IPS DF 4.7 (cell line): ENCODE data around the gene FOXP1.
A peak's percentile ranks its signal among the peaks of the same experiment; 100 is the strongest.
"Not testable (repeated sequence)": the region's sequence is repeated elsewhere in the genome, so short reads cannot be mapped to it uniquely, and the experiment has no call there.

Experiments
- DNase-seq: peaks from one replicate; pipeline ENCODE4 v3.0.0-alpha.2; 2013; ENCODE audit warnings: low spot score; ENCODE audit errors: extremely low read depth

Gene FOXP1

DNA sequence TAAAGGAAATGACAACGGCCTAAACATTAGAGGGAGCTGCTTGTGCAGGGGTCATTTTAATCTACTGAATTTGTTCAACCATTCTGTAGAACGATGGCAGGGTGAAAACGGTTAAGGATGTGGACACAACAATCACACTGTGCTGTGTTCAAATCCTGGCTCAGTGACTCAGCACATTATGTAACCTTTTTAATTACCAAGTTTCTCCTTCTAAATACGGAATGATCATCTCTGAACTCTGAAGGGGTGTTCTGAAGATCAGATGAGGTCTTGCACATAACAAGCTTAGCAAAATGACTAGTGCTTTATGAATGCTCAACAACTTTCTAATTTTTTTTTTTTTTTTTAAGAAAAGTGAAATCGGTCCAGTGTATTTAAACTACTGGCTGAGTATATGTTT is 592.8 kb downstream of the FOXP1 start:
- DNase-seq = no peak

DNA sequence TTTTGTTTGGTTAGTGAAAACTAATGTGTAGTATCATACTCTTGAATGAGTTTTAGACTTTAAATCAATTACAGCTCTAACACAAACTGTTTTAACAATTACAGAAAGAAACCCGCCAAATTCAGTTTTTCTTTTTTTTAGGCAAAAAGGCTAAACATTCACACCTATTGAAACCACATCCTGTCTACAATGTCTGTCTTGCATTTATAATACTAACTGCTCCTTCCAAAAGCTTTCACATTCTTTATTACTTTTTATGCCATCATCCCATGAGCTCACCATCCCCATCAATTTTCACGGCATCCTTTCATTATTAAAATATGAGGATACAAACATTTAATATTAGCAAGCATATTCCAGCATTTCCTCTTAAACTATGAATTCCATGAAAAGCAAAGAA is 593.3 kb downstream of the FOXP1 start:
- DNase-seq = no peak

DNA sequence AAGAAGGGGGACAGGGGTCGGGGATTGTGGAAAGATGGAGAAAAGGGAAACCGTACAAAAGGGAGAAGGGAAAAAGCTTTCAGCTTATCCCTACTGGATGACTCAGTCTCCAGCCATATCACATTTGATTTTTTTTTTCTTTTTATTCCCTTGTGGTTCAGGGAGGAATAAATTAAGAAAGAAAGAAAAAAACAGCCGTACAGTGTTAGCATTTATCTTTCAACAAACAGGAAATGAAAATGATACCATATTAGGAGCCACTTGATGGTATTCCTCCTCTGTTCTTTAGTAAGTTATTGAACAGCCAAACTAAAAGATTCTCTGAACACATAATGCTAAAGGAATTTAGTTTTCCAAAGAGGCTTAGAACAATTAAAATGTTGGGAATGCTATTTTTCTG is 594.4 kb downstream of the FOXP1 start:
- DNase-seq = no peak

DNA sequence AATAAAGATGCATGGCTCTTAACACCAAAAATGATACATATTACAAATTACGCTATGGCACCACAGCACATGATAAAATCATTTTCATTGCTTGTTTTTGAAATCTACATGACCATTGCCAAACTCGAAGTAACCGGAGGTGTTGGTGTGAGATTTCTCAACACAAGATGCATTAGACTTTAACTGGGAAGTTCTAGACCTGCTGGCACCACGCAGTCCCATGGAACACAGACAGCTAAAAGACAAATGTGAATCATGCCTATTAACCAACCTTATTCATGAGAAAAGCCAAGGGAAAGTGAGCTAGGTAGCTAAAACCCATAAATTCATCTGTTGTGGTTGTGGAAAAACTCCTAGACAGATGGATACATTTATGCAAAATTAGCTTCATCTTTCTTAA is 595.4 kb downstream of the FOXP1 start:
- no peak for DNase-seq

GRCh38 chr3:70985572-70985971 is 598.0 kb downstream of the FOXP1 start:
- no peak for DNase-seq

DNA sequence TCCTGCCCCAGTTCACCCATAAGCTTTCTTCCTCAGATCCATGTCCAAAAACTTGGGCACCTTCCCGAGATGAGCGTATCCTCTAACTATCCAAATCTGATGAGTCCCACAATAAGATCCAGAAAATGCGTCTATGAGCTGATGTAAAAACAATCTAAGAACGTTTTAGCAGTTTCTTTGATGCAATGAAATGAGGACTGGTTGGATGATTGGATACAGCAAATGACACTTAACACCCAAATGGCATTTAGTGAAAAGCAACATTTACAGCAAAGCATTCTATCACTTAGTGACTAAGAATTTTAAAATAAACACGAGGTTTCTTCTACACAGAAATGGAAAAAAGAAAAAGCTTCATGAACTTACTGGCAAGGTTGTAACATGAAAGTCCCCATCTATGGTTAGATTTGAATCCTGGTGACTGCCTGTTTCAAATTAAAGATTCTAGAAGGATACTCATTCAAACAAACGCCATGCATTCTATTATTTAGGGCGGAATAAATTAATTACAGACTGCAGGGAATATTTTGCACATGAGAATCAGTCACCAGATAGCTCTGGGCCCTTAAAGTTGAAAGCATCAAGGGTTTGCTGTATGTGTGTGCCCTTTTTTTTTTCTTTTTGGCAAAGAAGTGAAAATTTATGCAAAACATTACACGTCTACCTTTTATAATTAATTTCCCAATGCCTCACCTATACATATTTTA is 598.6 kb downstream of the FOXP1 start:
- DNase-seq = no peak

- peak; percentile 11 for DNase-seq
These were observed 600.8 kb downstream of the FOXP1 start for GRCh38 chr3:70982700-70983140.

DNA sequence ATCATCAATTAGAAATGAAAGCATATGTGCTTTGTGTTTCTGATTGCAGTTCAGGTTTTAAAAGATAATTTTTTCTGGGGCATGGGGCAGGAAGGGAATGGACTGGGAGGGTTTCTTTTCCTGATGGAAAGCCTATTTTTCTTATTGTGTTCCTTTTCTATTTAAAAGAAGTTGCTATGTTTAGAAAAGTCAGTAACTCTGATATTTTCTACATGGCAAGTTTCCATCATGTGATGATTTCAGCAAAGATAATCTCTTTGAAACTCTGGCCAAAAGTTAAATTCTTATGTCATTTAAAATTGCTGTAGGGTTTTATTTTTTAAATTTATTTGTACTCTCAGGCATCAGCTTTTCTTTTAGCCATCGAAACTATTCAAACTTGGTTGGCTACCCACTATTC is 601.2 kb downstream of the FOXP1 start:
- DNase-seq = no peak

GRCh38 chr3:70981231-70981880 is 602.2 kb downstream of the FOXP1 start:
- no peak for DNase-seq

GRCh38 chr3:70980646-70981170 is 602.8 kb downstream of the FOXP1 start:
- DNase-seq = no peak

DNA sequence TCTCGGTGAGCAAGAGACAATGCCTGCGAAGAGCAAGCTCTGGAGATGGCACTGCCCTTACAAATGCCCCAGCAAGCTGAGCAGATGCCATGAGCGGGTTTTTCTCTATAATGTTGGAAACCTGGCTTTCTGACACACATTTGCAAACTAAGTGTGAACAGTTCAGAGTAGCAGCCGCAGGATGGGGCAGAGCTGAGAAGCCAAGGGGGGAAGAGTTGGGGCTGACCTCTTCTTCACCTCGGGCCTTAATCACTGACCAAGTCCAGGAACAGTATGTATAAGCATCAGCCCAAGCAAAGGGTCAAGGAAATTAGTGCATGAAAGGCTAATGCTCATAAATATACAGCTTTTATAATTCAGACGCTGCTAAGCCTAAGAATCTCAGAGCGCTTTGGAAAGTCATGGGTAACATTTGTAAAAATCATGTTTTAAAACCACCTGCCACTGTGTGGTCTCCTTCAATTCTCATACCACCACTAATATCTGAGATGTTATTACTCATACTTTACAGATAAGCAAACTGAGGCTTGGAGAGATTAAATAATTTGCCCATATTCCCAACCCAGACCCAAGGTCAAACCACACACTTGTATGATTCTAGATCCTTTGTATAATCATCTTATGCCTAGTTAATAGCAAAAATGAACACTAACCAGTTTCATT is 603.4 kb downstream of the FOXP1 start:
- no peak for DNase-seq

DNA sequence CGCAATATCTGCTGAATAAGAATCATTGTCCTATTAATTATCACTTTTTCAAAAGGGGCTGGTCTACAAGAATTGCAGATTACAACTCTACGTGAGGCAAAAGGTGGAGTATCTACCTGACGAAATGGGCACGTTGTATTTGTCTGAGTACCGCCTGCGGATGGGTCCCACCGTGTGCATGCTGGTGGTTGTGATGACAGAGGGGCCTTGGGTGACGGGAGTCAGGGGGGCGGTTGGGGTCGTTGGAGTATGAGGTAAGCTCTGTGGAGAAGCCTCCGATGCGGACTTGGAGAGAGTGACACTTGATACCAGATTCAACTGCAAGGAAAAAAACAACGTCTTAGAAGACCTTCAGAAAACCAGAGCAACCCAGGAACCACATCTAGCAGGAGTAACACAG is 605.8 kb downstream of the FOXP1 start:
- DNase-seq = no peak

DNA sequence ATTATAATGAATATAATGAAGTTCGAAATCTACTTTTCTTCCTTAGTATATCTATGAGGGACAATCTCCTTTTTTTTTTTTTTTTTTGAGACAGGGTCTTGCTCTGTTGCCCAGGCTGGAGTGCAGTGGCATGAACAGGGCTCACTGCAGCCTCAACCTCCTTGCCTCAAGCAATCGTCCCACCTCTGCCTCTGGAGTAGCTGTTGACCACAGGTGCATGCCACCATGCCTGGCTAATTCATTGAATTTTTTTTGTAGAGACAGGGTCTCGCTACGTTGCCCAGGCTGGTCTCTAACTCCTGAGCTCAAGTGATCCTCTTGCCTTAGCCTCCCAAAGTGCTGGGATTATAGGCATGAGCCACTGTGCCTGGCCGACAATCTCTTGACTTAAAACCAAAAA is 607.5 kb downstream of the FOXP1 start:
- DNase-seq = not testable (repeated sequence)

GRCh38 chr3:70974747-70975146 is 608.8 kb downstream of the FOXP1 start:
- DNase-seq = no peak

- DNase-seq = no peak
These were observed 610.0 kb downstream of the FOXP1 start for GRCh38 chr3:70973558-70973957.

DNA sequence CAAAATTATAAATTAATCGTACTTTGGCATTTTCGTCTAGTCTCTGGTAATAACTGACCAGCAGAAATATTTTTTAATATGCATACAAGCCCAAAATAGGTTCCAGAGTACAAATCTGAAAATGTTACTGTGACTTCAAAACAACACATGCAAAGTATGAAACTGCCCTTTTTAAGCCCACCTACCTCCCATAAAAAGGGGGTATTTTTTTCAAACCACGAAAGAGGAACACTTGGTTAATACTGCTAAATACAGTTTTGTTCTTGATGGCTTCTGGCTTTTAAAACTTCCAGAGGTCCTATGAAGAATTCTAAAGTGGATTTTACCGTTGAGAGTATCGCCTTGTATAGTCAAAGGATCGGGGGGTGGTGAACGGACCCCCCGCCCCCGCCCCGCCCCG is 610.7 kb downstream of the FOXP1 start:
- no peak for DNase-seq

DNA sequence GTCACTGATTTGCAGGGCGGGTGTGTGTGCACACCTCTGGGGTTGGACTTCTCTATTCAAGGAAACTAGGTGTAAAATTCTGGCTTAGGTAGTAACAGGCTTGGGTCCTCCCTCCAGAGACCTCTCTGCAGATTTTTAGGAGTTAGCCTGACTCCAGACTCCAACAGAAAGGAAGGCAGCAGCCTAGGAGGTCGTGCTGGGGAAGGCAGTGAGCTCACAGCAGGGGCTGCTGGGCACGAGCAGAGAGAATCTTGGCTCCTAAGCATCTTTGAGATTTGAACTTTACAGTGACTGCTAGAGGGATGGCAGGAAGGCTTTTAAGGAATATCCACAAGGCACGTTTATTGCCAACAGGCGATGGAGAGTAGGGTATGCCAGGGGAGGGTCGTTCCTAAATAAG is 612.6 kb downstream of the FOXP1 start:
- DNase-seq = no peak

DNA sequence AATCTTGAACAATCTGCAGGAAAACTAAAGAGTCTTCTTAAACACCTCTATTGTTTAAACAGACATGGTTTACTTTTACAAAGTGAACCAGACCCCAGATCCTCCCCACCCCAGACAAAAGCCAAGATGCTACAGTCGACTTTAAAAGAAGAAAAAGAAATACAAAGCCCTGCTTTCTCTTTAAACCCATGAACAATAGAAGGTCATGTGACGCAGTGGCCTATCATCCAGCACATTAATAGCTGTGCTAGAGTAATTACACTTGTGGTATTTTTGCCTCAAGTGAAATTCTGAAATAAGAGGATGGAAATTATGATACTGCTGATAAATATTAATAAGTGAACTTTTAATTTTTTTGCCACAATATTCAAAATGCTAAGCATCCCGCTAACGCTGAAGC is 613.4 kb downstream of the FOXP1 start:
- DNase-seq = no peak

- no peak for DNase-seq
These were observed 619.9 kb downstream of the FOXP1 start for GRCh38 chr3:70963431-70964275.

DNA sequence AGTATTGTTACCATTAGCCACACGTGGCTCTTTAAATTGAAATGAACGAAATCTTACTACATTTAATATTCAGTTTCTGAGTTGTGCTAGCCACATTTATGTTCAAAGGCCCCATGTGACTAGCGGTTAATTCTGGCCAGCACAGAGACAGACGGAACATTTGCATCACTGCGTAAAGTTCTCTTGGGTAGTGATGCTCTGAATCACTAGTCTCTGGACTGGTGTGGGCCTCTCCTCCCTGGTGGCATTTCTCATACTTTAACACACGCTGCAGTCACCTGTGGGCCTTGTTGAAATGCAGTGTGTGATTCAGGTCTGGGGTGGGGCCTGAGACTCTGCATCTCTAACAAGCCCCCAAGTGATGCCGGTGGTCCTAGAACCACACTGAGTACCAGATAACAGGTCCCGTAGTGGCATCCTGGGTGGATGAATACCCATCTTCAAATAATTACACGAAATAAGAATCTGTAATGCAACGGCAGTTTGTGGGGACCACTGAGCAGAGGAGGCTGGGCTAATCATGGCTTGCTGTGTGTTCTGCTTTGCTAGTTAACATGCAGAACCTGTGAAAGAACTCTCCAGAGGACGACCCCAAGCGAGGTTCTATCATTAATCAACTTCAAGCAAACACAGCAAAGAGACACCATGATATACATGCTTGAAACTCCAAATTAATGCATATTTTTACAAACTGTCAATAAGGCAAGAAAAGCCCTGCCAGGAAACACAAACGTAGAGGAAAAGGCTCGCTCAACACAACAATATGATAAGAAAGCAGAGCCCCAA is 623.8 kb downstream of the FOXP1 start:
- no peak for DNase-seq
